GM23248 (cell line): ENCODE data around the gene ZNF580.

Experiments used
- EZH2 ChIP-seq: fragments of 200-600 bp; sonication (generic); IDR thresholded peaks from 2 replicates; pipeline ENCODE4 v1.6.1; 2018; ENCODE audit warnings: antibody characterized with exemption, mild to moderate bottlenecking; ENCODE audit not compliant: insufficient read depth, poor library complexity, severe bottlenecking
- EZH2phosphoT487 ChIP-seq: fragments of 200-600 bp; sonication (generic); IDR thresholded peaks from 2 replicates; pipeline ENCODE4 v1.6.1; 2018; ENCODE audit warnings: antibody characterized with exemption, moderate library complexity, mild to moderate bottlenecking, low read depth; ENCODE audit not compliant: insufficient read depth

GRCh38 chr19:55681131-55682092 is 40.6 kb downstream of the ZNF580 start:
- no peak for TF ChIP-seq EZH2phosphoT487
- no peak for TF ChIP-seq EZH2
